Measurements from ENCODE around the gene SETD7.

GRCh38 chr4:139603576-139604410 is 47.8 kb upstream of the SETD7 start:
- no peak for TF ChIP-seq ZNF274 (IDR thresholded peaks at IDR 0.05; ENCODE audit: low read depth, low read length)
- no peak for TF ChIP-seq REST (IDR thresholded peaks at IDR 0.05; ENCODE audit: low read depth)
- no peak for TF ChIP-seq EZH2phosphoT487 (IDR thresholded peaks at IDR 0.05; ENCODE audit: borderline replicate concordance)
- TF ChIP-seq EZH2 (IDR thresholded peaks at IDR 0.05), result no peak

Data from HCT116 (cell line).